ENCODE results near the gene CLEC6A.

GRCh38 chr12:8475508-8476203 is 19.9 kb downstream of the CLEC6A start:
- TF ChIP-seq CTCF (IDR thresholded peaks at IDR 0.05): no peak
- TF ChIP-seq POLR2A (IDR thresholded peaks at IDR 0.05): no peak
